Large intestine (tissue), 3 donors: ENCODE measurements around the gene TRMT2A. TPM values are rescaled to one million over a fixed set of nuclear protein-coding genes. Genes with fewer than 3 reads are reported as not detected.

Experiments
- DNase-seq, 2 donors: peaks; one replicate each; pipeline versions ENCODE4 v3.0.0 to v3.0.0-alpha.2; 2013
- H3K27ac ChIP-seq: one replicate; pipeline ENCODE4 v1.5.1; 2013; ENCODE audit warnings: low read length
- H3K27me3 ChIP-seq: 2 replicates; pipeline ENCODE4 v1.6.1; 2013; ENCODE audit warnings: low read length; ENCODE audit not compliant: control insufficient read depth, insufficient read depth
- H3K36me3 ChIP-seq: 2 replicates; pipeline ENCODE4 v1.6.1; 2013; ENCODE audit warnings: low read length; ENCODE audit not compliant: control insufficient read depth, insufficient read depth
- H3K4me1 ChIP-seq: one replicate; pipeline ENCODE4 v1.6.1; 2013; ENCODE audit warnings: low read length; ENCODE audit not compliant: control insufficient read depth, insufficient read depth
- H3K4me3 ChIP-seq: one replicate; pipeline ENCODE4 v1.5.1; 2013; ENCODE audit warnings: low read length
- H3K9me3 ChIP-seq: one replicate; pipeline ENCODE4 v1.6.1; 2013; ENCODE audit warnings: mild to moderate bottlenecking, low read depth, low read length, moderate library complexity; ENCODE audit not compliant: control insufficient read depth
- WGBS: methylation state at CpG from one replicate; pipeline ENCODE4 v1.1.5; 2013; ENCODE audit warnings: low lambda C conversion rate; ENCODE audit not compliant: insufficient coverage; 5-methylcytosine and 5-hydroxymethylcytosine counted together
- polyA plus RNA-seq: library from polyadenylated mRNA; unstranded; fragments of 120-200 nt; gene quantifications from one replicate; pipeline ENCODE4 v1.2.1, GENCODE V29; 2013

TRMT2A gene
- polyA plus RNA-seq, 1 donor: 51.3 TPM

DNA sequence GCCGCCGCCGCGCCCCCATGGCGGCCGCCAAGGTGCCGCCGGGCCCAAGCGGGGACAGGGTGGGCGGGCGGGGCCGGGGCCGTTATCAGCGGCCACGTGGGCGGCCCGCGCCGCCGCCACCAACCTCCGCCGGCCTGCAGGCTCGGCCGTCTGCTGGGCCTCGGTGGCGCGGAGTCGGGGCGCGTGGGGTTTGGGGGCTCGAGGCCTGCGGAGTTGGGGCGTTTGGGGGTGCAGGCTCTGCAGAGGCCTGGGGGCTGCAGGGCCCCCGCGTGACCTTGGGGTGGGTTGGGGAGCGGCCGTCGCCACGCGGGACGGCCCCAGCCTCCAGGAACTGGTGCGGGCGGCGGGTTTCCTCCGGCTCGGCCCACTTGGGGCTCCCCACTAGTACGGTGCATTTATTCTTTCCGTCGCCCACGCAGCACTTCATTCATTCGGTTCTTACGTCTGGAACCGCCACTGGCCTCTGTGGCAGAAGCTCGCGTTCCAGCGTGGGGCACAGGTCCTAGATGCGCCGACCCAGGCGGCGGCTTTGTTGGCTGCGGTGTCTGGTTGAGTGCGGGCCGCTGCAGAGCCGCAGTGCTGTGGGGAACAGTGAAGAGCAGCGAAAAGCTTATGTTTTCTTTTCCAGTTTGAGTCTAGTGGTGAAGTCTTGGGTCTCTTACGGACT is 740 bp upstream of the TRMT2A start:
- peaks cover 9% of the 10 kb centered on the region for H3K4me1 ChIP-seq
- peak in 1 of 2 donors; percentile 39 for DNase-seq
- no peaks in the 10 kb centered on the region for H3K9me3 ChIP-seq
- H3K27ac ChIP-seq: no peak overlapping the region
- H3K36me3 ChIP-seq: peaks cover 62% of the 10 kb centered on the region
- no peaks in the 10 kb centered on the region for H3K27me3 ChIP-seq
- H3K4me3 ChIP-seq: peak overlapping the region; percentile 56
- no CpG with 5 or more reads among the region's 66 CpGs for WGBS

DNA sequence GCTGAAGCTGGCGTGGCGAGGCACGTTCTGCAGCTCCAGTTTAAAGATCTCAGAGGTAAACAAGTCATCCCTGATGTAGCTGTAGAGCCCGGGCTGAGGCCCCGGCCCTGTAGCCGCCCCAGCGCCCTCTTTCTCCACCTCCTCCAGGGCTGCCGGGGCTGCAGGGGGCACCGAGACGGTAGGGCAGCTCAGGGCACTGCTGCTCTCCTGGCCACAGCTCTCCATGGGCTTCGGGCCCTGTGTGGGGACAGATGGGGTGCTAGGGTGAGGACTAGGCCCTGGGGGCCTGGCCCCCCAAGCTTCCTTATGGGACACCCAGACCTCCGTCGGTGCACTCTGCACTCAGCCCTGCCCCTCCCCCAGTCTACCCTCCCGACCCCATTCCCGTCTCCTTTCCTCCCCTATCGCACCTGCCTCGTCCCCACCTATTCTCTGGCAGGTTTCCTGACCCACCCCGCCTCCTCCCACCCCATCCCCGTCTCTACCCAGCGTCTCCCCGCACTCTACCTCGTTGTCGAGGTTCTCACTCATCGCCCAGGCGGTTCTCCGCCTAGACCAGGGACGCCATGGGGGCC is 563 bp downstream of the TRMT2A start:
- Histone ChIP-seq H3K4me1 (peaks cover 9% of the 10 kb centered on the region), H3K36me3 (peaks cover 63% of the 10 kb centered on the region)

DNA sequence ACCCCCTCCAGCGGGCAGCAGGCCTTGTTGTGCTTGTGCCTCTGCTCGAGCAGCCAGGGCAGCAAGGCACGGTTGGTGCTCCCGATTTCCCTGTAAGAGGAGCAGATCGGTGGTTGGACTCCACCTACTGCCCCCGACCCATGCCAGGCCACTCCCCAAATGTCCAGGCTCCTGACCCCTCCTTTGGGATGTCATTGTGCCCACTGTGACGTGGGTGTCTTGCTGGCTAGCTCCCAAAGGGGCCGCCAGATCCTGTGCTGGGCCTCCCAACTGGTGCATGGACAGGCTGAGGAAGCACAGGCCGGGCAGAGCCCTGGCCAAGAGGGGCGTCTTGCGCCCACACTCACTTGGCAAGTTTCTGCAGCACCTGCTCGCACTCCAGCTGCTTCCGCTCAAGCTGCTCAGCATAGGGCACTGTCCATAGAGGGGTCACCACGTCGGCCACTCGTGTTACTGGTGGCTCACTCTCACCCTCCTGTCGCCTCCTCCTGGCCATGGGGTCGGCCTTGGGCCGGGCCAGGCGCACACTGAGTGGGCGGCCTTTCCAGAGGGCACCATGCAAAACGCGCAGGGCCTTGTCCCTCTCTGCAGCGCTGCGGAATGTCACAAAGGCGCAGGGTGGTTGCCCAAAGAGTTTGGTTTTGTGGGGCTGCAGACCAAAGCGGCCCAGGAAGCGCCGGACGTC is 1.2 kb downstream of the TRMT2A start, which contains the start of gene RANBP1:
RANBP1 (plus strand) TSS at position 414 of the 685 bp plus-strand sequence; CDS start at position 495, 81 bp downstream.
- WGBS: 60% methylated on average over 1 of the region's 30 CpGs
- peak within 1 kb of the TSS; percentile 96 for H3K4me3 ChIP-seq
- H3K27me3 ChIP-seq: no peaks in the 10 kb centered on the region
- no peaks in the 10 kb centered on the region for H3K9me3 ChIP-seq
- peaks cover 9% of the 10 kb centered on the region for H3K4me1 ChIP-seq
- H3K36me3 ChIP-seq: peaks cover 66% of the 10 kb centered on the region
- H3K27ac ChIP-seq: peak within 1 kb of the TSS; percentile 61
- peak in 1 of 2 donors; percentile 30 for DNase-seq

More for the DNA sequence above, 563 bp downstream of the TRMT2A start:
- H3K4me3 ChIP-seq: peak overlapping the region; percentile 96
- H3K27ac ChIP-seq: peak overlapping the region; percentile 61
- no CpG with 5 or more reads among the region's 27 CpGs for WGBS
- no peaks in the 10 kb centered on the region for H3K9me3 ChIP-seq
- DNase-seq: no peak
- H3K27me3 ChIP-seq: no peaks in the 10 kb centered on the region

DNA sequence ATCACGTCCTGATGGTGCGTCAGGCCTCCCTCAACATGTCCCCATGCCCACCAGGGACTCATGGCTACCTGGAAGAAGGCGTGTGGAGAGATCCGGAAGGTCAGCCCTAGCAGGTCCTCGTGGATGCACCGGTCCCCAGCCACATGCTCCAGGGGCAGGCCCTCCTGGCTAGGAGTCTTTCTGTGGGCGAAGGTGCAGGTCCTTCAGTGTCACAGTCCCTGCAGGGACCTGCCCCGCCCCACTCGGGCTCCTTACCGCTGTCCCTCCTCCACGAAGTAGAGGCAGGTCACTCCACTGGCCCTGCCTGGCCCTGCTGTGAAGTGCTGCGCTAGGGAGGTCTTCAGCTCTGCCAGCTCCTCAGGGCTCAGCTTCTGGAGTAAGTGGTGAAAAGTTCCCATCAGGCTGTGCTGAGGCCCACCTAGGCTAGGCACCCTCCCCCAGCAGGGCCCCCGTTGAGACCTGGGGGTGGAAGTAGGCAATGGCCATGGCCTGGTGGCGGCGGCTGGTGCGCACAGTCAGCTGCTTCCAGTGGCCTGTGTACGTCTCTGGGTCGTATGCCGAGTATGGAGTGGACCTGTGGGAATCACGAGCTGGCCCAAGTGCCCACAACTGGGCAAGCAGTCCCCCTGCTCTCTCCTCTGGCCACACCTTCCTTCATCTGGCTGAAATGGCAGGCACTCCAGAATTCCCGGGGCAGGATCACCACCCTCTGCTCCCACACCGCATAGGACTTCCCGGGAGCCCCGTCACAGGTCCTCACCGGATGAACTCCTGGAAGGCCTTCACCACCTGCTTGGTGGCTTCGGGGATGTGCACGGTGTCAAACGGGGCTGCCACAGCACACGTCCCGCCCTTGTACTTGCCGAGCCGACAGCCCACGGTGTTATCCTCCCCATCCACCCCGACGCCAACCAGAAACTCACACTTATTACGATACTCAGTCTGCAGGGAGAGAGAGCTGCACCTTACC is 2.2 kb downstream of the TRMT2A start:
- Histone ChIP-seq H3K27ac (no peak overlapping the region), H3K27me3 (no peaks in the 10 kb centered on the region), H3K9me3 (peaks cover 2% of the 10 kb centered on the region), H3K36me3 (peaks cover 65% of the 10 kb centered on the region), H3K4me1 (peaks cover 9% of the 10 kb centered on the region), H3K4me3 (no peak overlapping the region)
- no CpG with 5 or more reads among the region's 36 CpGs for WGBS
- DNase-seq: no peak

DNA sequence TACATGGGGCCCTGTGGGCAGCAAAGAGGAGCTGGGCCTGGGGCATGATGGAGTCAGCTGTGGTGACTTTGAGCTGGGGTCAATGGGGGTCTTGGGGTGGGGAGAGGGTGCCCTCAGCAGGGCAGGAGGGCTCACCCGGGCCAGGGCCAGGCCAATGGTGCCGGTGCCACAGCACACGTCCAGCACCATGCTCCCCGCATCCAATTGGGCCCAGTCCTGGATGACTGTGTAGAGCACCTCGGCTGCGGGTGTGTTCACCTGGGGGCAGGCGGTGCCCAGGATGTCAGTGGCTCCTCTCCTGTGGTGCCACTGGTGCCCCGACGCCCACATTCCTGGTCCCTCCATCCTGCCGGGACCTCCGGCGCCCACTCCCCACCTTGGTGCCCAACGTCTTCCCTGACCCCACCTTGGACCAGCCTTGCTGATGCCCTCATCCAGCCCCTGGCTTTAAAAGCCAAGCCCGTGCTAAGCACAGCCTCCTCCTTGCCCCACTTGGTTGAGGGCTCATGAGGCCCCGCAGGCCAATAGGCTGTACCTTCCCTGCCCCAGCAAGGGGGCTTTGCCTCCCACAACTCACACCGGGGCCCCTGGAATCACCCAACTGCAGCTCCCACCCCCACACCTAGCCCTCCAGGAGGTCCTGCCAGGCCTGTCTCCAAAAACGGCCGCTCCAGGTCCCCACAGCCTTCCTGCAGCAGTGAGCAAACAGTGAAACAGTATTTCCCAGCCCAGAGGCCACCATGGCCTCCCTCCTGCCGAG is 3.3 kb downstream of the TRMT2A start:
- DNase-seq: no peak
- Histone ChIP-seq H3K4me3 (no peak overlapping the region), H3K27ac (no peak overlapping the region), H3K9me3 (peaks cover 3% of the 10 kb centered on the region), H3K4me1 (peaks cover 6% of the 10 kb centered on the region), H3K27me3 (no peaks in the 10 kb centered on the region), H3K36me3 (peaks cover 65% of the 10 kb centered on the region)
- WGBS: no CpG with 5 or more reads among the region's 19 CpGs

DNA sequence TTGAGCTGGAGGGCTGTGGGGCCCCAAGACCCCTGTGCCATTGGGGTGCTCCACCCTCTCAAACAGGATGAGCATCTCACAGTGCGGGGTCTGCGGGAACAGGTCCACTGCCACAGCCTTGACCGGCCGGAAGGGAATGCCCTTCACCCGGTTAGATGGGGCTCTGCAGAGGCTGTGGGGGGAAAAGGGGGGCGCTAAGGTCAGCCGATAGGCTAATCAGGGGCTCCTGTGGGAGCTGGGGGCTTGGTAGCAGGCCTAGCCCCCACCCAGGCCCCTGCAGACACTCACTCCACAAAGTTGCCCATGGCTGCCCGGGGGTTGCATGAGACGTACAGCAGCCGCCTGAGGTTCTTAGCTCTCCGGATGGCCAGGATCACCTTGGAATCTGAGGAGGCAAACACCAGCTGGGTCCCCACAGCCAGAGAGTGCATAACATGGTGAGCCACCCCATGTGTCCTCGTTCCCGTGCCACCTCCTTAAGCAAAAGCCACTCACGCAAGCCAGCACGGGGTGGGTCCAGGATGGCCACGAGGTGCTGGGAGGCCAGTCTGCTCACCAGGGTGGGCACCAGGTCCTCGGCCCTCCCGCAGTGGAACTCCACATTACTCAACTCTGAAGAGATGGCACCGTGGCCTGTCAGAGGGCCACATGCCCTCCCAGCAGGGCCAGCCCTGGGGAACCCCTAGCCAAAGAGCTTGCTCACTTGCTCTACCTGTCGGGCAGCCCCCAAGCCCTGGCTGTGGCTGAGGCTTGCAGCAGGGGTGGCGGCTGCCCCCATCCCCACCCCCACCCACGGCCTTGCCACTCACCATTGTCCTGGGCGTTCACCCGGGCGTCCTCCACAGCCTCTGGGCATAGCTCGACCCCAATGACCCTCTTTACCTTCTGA is 4.2 kb downstream of the TRMT2A start:
- no peak overlapping the region for H3K4me3 ChIP-seq
- no peak for DNase-seq
- WGBS: no CpG with 5 or more reads among the region's 26 CpGs
- H3K9me3 ChIP-seq: peaks cover 3% of the 10 kb centered on the region
- peaks cover 74% of the 10 kb centered on the region for H3K36me3 ChIP-seq
- no peak overlapping the region for H3K27ac ChIP-seq
- H3K27me3 ChIP-seq: no peaks in the 10 kb centered on the region
- H3K4me1 ChIP-seq: peaks cover 6% of the 10 kb centered on the region

DNA sequence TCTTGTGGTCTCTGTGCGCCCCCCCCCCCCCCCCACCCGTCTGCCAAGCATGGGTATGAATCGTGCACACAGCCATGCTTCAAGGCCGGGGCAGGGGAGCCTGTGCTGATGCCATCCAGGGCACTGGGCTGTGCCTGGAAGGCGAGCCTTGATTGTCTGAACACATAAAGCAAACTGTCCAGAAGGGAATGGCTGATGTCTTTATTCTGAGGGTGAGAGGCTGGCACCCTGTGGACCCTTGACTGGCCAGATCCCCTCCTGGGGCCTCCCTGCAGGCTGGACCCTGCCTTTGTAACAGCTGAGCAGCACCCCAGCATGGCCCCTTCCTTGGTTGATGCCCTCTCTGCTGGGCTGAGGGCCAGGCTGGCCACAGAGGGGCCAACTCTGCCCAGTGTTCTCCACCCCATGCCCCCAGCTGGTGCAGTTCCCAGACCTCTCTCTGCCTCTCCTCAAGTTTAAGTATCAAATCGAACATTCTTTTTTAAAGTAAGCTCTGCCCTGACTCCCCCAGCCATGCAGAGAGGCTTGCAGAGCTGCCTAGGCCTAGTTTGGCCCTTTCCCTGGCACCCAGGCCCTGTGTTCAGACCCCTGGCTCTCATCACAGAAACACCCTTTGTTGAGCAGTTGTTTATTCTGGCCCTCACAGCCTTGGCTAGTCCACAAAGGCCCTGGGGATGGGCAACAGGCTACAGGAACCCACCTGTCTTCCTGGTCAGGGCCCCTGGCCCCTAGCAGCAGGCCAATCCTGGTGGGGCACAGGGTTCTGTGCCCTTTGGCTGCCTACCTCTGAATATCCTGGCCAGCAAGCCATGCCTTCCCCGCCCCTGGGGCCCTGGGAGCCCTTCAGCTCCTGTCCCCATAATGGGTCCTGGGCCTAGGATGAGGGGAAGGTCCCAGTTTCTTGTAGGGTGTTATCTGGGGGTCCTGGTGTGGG is 5.1 kb downstream of the TRMT2A start:
- Histone ChIP-seq H3K27ac (no peak overlapping the region), H3K4me1 (peaks cover 6% of the 10 kb centered on the region), H3K9me3 (peaks cover 3% of the 10 kb centered on the region), H3K27me3 (no peaks in the 10 kb centered on the region), H3K4me3 (no peak overlapping the region), H3K36me3 (peaks cover 83% of the 10 kb centered on the region)
- DNase-seq: no peak
- no CpG with 5 or more reads among the region's 7 CpGs for WGBS

DNA sequence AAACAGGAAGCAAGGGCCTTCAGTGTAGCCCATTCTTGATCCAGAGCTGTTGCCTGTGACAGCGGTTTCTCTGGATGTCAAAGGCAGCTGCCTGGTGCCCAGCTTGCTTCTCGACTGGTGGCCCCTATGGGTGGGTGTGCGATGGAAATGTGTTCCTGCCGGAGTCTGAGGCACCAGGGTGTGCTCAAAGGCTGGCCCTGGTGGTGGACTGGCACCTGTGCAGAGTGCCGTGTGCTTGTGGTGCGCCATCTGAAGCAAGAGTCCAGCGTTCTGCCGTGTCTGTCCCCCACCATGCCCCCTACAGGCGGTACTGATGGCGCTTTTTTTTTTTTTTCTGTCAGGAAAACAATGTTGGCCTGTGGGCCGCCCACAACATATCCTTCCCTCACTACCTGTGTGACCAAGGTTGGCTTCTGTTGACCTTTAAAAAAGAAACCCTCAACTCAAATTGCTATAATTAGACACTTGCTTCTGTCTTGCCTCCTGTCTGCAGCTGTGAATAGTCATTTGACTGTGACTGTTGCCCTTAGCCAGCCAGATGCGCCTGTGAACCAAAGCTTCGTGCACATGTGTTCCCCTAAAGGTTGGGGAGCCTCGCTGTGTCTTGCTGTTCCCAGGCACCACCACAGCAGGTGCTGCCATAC is 5.9 kb downstream of the TRMT2A start:
- Histone ChIP-seq H3K36me3 (peaks cover 91% of the 10 kb centered on the region), H3K27me3 (no peaks in the 10 kb centered on the region), H3K4me1 (peaks cover 6% of the 10 kb centered on the region), H3K9me3 (peaks cover 3% of the 10 kb centered on the region), H3K27ac (no peak overlapping the region), H3K4me3 (no peak overlapping the region)
- no CpG with 5 or more reads among the region's 14 CpGs for WGBS
- DNase-seq: no peak
